Neural progenitor cell (in vitro differentiated cells): ENCODE results near the gene ATP1A1.

ENCODE experiments used
- CTCF ChIP-seq: fragments of 200-600 bp; sonication (generic); IDR thresholded peaks from 2 replicates; pipeline ENCODE4 v1.5.1; 2017; ENCODE audit warnings: antibody characterized with exemption, mild to moderate bottlenecking
- EZH2phosphoT487 ChIP-seq: fragments of 200-600 bp; sonication (generic); IDR thresholded peaks from 2 replicates; pipeline ENCODE4 v1.6.1; 2017; ENCODE audit warnings: antibody characterized with exemption

DNA sequence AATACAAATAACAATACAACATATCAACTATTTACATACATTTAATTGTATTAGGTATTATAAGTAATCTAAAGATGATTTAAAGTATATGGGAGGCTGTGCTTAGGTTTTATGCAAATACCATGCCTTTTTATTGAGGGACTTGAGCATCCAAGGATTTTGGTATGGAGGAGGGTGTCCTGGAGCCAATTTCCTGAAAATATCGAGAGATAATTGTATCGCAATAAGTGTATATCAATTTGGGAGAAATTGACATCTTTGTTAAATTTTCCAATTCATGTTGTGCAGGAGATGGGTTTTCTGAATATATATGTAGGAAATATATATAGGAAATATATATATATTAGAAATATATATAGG, 63.5 kb downstream of the ATP1A1 start:
- TF ChIP-seq CTCF (no peak), EZH2phosphoT487 (no peak)
